Neutrophil (primary cell): ENCODE measurements around the gene MARCHF9.

ENCODE experiments used
- H3K27ac ChIP-seq: fragments of 200-600 bp; sonication (generic); 2 replicates; pipeline ENCODE4 v1.5.1; 2016; ENCODE audit warnings: mild to moderate bottlenecking, moderate library complexity
- H3K27me3 ChIP-seq: fragments of 200-600 bp; sonication (generic); 2 replicates; pipeline ENCODE4 v1.6.0; 2016; ENCODE audit warnings: mild to moderate bottlenecking
- H3K36me3 ChIP-seq: fragments of 200-600 bp; sonication (generic); 2 replicates; pipeline ENCODE4 v1.5.1; 2017
- H3K4me1 ChIP-seq, 2 experiments: fragments of 200-600 bp in 1 of 2; sonication (generic) in 1 of 2; 1 replicate in 1 of 2; 2 replicates in 1 of 2; pipeline versions ENCODE4 v1.5.1 to v1.6.1; 2013 to 2016; ENCODE audit warnings: low read depth in 1 of 2, low read length in 1 of 2, mild to moderate bottlenecking in 1 of 2, moderate library complexity in 1 of 2; ENCODE audit not compliant: control insufficient read depth in 1 of 2, insufficient read depth in 1 of 2
- H3K4me3 ChIP-seq, 2 experiments: fragments of 200-600 bp in 1 of 2; sonication (generic) in 1 of 2; 1 replicate in 1 of 2; 2 replicates in 1 of 2; pipeline ENCODE4 v1.5.1; 2013 to 2016; ENCODE audit warnings: low read depth in 1 of 2, low read length in 1 of 2, mild to moderate bottlenecking in 1 of 2, moderate library complexity in 1 of 2
- H3K9me3 ChIP-seq: fragments of 200-600 bp; sonication (generic); 2 replicates; pipeline ENCODE4 v1.5.1; 2016
- TF ChIP-seq, protein P1 (sequence below): fragments of 200-600 bp; sonication (generic); IDR thresholded peaks from 2 replicates; pipeline ENCODE4 v1.5.1; 2016; ENCODE audit warnings: antibody characterized with exemption

The MARCHF9 gene

DNA sequence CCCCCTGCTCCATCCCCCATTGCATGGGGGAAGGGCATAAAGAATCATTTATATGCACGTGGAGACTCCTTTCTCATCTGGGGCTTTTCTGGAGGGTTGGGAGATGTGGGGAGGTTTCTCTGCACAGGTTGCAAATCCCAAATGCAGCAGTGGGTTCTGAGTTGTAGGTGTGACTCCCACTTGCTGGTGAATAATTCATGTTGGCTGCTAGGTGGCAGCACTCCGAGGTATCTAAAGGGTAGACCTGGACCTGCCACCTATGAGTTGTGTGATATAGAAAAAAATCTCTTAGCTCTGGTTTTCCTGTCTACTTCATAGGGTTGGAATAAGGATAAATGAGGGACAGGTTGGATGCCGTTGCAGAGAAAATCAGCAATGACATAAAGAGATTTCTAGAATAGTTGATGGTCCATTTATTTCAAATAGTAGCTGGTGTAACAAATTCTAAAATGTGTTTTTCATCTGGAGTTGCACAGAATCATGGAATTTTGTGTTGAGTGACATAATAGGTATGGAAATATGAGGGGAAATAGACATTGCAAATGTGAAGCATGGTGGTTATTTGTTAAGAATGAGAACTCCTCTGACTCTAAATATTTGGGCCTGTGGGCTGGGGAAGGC lies 4.6 kb downstream of the MARCHF9 start:
- Histone ChIP-seq H3K27ac (no peak overlapping the region), H3K27me3 (peaks cover 58% of the 10 kb centered on the region)
- TF ChIP-seq, protein P1, sequence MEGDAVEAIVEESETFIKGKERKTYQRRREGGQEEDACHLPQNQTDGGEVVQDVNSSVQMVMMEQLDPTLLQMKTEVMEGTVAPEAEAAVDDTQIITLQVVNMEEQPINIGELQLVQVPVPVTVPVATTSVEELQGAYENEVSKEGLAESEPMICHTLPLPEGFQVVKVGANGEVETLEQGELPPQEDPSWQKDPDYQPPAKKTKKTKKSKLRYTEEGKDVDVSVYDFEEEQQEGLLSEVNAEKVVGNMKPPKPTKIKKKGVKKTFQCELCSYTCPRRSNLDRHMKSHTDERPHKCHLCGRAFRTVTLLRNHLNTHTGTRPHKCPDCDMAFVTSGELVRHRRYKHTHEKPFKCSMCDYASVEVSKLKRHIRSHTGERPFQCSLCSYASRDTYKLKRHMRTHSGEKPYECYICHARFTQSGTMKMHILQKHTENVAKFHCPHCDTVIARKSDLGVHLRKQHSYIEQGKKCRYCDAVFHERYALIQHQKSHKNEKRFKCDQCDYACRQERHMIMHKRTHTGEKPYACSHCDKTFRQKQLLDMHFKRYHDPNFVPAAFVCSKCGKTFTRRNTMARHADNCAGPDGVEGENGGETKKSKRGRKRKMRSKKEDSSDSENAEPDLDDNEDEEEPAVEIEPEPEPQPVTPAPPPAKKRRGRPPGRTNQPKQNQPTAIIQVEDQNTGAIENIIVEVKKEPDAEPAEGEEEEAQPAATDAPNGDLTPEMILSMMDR = no peak

DNA sequence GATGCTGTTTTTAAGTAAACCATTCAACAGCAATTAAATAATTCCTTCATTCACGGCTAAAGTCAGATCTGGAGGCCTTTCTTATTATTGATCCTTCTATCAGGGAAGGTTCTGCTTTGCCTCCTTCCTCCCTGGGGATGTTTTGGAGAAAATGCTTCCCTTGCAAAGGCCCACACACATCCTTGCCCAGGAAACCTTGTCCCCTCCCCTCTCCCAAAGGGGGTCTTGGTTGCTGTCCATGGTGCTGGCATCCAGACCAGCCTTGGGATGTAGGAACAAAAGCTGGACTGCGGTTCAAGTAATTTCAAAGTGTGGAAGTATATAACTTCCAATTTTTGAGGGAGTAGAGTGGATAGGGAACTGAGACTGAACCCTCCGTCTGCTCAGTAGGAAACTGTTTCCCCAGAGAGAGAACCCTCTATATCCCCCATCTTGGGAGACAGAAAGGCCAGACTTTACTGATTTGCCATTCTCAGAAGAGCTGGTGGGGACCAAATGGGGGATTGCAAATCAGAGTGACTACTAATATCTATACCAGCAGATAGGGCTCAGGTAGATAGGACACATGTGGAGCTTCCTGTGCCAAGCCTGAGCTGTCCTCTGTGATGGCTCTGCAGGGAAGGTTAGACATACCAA lies 5.6 kb downstream of the MARCHF9 start:
- H3K27me3 ChIP-seq = peaks cover 58% of the 10 kb centered on the region
- no peak overlapping the region for H3K4me3 ChIP-seq
- H3K4me1 ChIP-seq = peaks cover 25% of the 10 kb centered on the region in 2 experiments
- no peaks in the 10 kb centered on the region for H3K9me3 ChIP-seq
- no peak overlapping the region for H3K27ac ChIP-seq
- no peaks in the 10 kb centered on the region for H3K36me3 ChIP-seq
- TF ChIP-seq, protein P1 = no peak

More for the DNA sequence above, 4.6 kb downstream of the MARCHF9 start:
- Histone ChIP-seq H3K4me3 (no peak overlapping the region), H3K9me3 (no peaks in the 10 kb centered on the region), H3K36me3 (no peaks in the 10 kb centered on the region), H3K4me1 (peaks cover 17 to 25% of the 10 kb centered on the region in 2 experiments)

DNA sequence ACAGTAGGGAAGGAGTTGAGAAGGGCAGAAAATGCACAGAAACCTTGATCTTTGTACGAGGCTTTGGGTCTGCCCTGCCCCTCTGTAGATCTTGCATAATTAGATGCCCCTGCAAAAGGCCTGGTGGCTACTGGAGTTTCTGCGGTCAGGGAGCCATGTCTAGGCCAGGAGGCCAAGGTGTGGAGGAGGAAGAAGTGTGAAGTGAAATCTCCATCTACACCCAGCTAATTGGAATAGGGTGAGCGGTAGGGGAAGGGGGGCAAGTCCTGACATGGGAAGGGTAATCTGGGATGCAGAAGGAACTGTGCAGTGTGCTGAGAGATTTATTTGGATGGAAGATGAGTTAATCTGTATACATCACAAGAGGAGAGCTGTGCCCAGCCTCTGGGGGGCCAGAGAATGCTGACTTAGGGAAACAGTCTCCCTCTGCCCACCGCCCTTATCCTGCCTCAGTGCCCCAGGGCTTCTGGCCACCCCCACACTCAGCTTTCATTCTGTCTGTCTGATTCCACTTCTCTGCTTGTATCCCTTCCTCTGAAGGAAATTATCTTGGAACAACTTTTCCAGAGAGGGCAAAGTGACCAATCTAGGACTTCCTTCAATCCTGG lies 6.6 kb downstream of the MARCHF9 start:
- H3K4me3 ChIP-seq = no peak overlapping the region
- peaks cover 26 to 27% of the 10 kb centered on the region in 2 experiments for H3K4me1 ChIP-seq
- H3K36me3 ChIP-seq = no peaks in the 10 kb centered on the region
- TF ChIP-seq, protein P1 = no peak
- no peaks in the 10 kb centered on the region for H3K9me3 ChIP-seq
- H3K27me3 ChIP-seq = peaks cover 58% of the 10 kb centered on the region
- no peak overlapping the region for H3K27ac ChIP-seq

- Histone ChIP-seq H3K27ac (no peak overlapping the region), H3K4me1 (peaks cover 27 to 28% of the 10 kb centered on the region in 2 experiments), H3K36me3 (no peaks in the 10 kb centered on the region), H3K4me3 (no peak overlapping the region), H3K27me3 (peaks cover 60% of the 10 kb centered on the region), H3K9me3 (no peaks in the 10 kb centered on the region)
- TF ChIP-seq, protein P1 = no peak
Observed at GRCh38 chr12:57762463-57762862, 7.6 kb downstream of the MARCHF9 start.

GRCh38 chr12:57763881-57764661 lies 9.2 kb downstream of the MARCHF9 start:
- Histone ChIP-seq H3K4me1 (peaks cover 27 to 28% of the 10 kb centered on the region in 2 experiments), H3K36me3 (no peaks in the 10 kb centered on the region), H3K4me3 (no peak overlapping the region), H3K9me3 (no peaks in the 10 kb centered on the region), H3K27ac (no peak overlapping the region), H3K27me3 (peaks cover 73% of the 10 kb centered on the region)
- TF ChIP-seq, protein P1 = no peak
